ENCODE data around the gene UCN2. TPM values are rescaled to one million over a fixed set of nuclear protein-coding genes. Genes with fewer than 3 reads are reported as not detected.

The UCN2 gene
- total and polyA plus RNA-seq, 9 of the 15 experiments (the other 6 are each of a cell fraction or from before 2014, with no cell fraction given) = 0.08 to 0.11 TPM; not detected in 7

GRCh38 chr3:48598323-48599076 lies 34.9 kb upstream of the UCN2 start:
- Histone ChIP-seq H3K79me2 (ENCODE audit: control insufficient read depth, insufficient read depth, low read length) (no peaks in the 10 kb centered on the region), H3K36me3 (ENCODE audit: control insufficient read depth, insufficient read depth, low read length) (peaks cover 59% of the 10 kb centered on the region; the same call in 2 of the 3 replicates), H3K4me2 (ENCODE audit: insufficient read depth, low read length) (no peak overlapping the region), H3K4me3 (no peak overlapping the region), H4K20me1 (replicated peaks; ENCODE audit: control insufficient read depth, insufficient read depth, low read length) (no peaks in the 10 kb centered on the region), H3K27ac (ENCODE audit: extremely low read depth, low read depth, low read length) (no peak overlapping the region), H3K9me3 (replicated peaks; ENCODE audit: control insufficient read depth, insufficient read depth, low read depth, low read length) (no peaks in the 10 kb centered on the region), H3K9ac (ENCODE audit: insufficient read depth in 1 of 2, low read depth in 2 of 2, low read length in 2 of 2) (peak overlapping the region in 1 of 2 experiments; percentile 45; a peak in 2 of 4 replicates), H2AFZ (ENCODE audit: low read depth, low read length) (no peak overlapping the region), H3K4me1 (replicated peaks in 1 of 2; ENCODE audit: control insufficient read depth in 2 of 2, insufficient read depth in 2 of 2, low read length in 2 of 2) (peaks cover 12 to 29% of the 10 kb centered on the region in 2 experiments; a peak in 4 of 5 replicates), H3K9me1 (ENCODE audit: control insufficient read depth, insufficient read depth, low read length) (no peaks in the 10 kb centered on the region), H3K27me3 (ENCODE audit: control insufficient read depth in 2 of 2, insufficient read depth in 2 of 2, low read length in 2 of 2) (no peaks in the 10 kb centered on the region)
- WGBS (ENCODE audit: insufficient coverage, low coverage, missing lambda C conversion rate) = 83% methylated on average over 3 of the region's 5 CpGs
- FAIRE-seq = no peak
- no peak; the same call in 2 of the 3 replicates for ATAC-seq
- in situ Hi-C loops (cut with MboI) = no loop called here
- no peak for DNase-seq (ENCODE audit: extremely low read depth in 1 of 4, low spot score in 3 of 4)
- intact Hi-C loops (cut with micrococcal nuclease) = no loop called here
- CTCF ChIA-PET (ENCODE audit: low intra/inter-chr PET ratio) = no interaction called here
- peak; percentile 73 for TF ChIP-seq MEF2A (IDR thresholded peaks at IDR 0.05; ENCODE audit: control insufficient read depth, low read depth, low read length)
- no peak for TF ChIP-seq ELK1 (CRISPR knock-in tag; IDR thresholded peaks at IDR 0.05)
- POLR2A ChIA-PET = interaction anchor here (1.0 to 1.6 kb wide), 2 partner anchors 9 to 27 kb away, joined by 3 to 5 read pairs; no protein-coding TSS in a partner anchor
- no TSS peak for BruUV-seq (replicated peaks)

Measured in K562 (cell line).